ENCODE results near the gene ACTG1.

DNA sequence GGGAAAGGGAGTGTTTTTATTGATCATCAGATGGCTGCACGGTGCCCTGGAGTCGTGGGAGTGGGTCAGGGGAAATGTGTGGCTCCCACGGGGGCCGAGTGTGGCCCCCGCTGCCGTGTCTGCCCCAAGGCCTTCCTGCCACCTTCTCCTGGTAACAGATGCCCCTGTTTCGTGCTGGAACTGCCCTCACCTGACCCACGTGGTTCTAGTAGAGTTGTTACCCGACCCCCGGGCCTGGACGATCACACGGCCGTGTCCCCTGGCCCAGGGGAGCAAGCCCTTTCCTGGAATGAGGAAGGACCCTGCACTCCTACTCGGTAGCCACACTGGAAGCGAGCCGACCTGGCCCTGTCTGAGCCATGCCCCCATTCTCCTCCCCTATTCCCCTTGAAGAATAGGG lies 37.6 kb downstream of the ACTG1 start:
- TF ChIP-seq, protein P1, sequence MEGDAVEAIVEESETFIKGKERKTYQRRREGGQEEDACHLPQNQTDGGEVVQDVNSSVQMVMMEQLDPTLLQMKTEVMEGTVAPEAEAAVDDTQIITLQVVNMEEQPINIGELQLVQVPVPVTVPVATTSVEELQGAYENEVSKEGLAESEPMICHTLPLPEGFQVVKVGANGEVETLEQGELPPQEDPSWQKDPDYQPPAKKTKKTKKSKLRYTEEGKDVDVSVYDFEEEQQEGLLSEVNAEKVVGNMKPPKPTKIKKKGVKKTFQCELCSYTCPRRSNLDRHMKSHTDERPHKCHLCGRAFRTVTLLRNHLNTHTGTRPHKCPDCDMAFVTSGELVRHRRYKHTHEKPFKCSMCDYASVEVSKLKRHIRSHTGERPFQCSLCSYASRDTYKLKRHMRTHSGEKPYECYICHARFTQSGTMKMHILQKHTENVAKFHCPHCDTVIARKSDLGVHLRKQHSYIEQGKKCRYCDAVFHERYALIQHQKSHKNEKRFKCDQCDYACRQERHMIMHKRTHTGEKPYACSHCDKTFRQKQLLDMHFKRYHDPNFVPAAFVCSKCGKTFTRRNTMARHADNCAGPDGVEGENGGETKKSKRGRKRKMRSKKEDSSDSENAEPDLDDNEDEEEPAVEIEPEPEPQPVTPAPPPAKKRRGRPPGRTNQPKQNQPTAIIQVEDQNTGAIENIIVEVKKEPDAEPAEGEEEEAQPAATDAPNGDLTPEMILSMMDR (IDR thresholded peaks at IDR 0.05), result no peak
- no peak for TF ChIP-seq POLR2A (IDR thresholded peaks at IDR 0.05)

Data from thyroid gland (tissue), 4 donors.